NCI-H128 (cell line): ENCODE measurements around the gene PPP1R36.
"Not testable (repeated sequence)": the region's sequence is repeated elsewhere in the genome, so short reads cannot be mapped to it uniquely, and the experiment has no call there.

Experiments used
- DNase-seq: peaks from one replicate; lab custom pipeline; 2025; ENCODE audit not compliant: unreplicated experiment; lab: John Stamatoyannopoulos, UW

PPP1R36 gene

GRCh38 chr14:64517667-64518066 lies 32.1 kb upstream of the PPP1R36 start:
- not testable (repeated sequence) for DNase-seq

DNA sequence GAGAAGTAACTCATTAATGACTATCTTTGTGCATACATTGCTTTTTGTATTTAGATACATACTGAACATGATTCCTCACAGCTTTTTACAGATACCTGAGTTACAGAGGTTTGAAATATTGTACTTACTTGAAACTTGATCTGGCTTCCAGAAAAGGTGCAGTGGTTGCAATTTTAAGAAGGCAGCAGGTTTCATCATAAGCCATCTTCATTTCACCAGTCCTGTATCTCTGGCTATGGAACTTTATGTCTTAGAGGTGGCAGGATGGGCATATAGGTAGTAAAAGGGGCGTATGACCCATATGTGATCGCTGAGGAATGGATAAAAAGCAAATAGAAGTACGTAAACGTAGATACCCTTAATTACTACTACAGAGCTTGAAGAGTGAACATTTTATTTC lies 31.5 kb upstream of the PPP1R36 start:
- DNase-seq: no peak

GRCh38 chr14:64520699-64521098 lies 29.1 kb upstream of the PPP1R36 start:
- no peak for DNase-seq

DNA sequence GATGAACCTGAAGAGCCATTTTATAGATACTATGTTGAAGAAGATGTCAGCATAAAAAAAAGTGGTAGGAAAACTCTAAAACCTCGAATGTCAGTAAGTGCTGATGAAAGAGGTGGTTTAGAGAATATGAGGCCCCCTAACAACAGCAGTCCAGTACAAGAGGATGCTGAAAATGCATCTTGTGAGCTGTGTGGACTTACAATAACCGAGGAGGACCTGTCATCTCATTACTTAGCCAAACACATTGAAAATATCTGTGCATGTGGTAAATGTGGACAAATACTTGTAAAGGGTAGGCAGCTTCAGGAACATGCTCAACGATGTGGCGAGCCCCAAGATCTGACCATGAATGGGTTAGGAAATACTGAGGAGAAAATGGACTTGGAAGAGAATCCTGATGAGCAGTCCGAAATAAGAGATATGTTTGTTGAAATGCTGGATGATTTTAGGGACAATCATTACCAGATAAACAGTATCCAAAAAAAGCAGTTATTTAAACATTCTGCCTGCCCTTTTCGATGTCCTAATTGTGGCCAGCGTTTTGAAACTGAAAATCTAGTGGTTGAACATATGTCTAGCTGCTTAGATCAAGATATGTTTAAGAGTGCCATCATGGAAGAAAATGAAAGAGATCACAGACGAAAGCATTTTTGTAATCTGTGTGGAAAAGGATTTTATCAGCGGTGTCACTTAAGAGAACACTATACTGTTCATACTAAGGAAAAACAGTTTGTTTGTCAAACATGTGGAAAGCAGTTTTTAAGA lies 27.0 kb upstream of the PPP1R36 start:
- DNase-seq: no peak

DNA sequence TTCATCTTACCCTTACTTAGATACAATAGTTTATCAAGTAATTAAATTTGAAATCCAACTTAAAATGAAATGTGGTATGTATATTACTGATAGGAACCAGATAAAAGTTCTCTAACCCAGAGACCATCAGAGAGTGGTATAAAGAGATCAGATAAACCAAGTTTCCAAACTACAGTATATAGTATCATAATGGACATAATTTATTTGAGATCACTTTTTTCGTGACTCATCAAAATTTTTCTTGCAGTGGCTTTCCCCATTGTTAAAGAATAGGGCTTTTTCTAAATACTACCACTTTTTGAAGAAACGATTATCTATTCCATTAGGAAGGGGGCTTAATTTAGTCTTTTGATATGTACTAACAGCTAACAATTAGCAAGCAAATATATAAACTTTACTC lies 24.4 kb upstream of the PPP1R36 start:
- no peak for DNase-seq

- no peak for DNase-seq
Observed at GRCh38 chr14:64531567-64531966, 18.2 kb upstream of the PPP1R36 start.

DNA sequence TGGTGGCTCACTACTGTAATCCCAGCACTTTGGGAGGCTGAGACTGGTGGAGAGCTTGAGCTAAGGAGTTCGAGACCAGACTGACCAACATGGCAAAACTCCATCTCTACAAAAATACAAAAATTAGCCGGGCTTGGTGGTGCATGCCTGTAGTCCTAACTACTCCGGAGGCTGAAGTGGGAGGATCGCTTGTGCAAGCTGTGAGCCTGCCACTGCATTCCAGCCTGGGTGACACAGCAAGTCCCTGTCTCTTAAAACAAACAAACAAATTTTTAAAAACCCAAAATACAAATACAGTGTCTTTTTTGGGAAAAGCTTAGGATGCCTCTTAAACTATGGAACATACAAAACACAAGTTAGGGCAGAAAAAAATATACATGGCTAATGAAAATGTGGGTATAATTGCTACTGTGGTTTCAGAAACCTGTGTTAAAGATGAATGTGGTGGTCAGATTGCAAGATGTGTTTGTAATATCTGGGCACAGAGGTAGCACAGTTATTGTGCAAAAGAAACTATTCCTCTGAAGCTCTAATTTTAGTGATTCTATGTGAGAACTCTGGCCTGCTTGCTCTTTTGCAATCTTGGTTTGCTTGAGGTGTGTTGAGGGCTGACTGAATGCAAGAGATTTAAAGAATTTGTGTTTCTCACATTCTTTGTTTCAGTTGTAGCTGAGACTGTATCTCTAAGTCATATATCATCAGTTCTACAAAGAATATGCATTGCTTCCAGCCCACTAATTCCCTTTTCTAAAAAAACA lies 13.1 kb upstream of the PPP1R36 start:
- no peak for DNase-seq

- DNase-seq: peak; percentile 15
Observed at GRCh38 chr14:64540208-64541202, 9.3 kb upstream of the PPP1R36 start, which contains the start of gene HSPA2. TSS of gene HSPA2 (plus strand) at chr14:64540741. CDS start at chr14:64540850, 109 bp downstream.

DNA sequence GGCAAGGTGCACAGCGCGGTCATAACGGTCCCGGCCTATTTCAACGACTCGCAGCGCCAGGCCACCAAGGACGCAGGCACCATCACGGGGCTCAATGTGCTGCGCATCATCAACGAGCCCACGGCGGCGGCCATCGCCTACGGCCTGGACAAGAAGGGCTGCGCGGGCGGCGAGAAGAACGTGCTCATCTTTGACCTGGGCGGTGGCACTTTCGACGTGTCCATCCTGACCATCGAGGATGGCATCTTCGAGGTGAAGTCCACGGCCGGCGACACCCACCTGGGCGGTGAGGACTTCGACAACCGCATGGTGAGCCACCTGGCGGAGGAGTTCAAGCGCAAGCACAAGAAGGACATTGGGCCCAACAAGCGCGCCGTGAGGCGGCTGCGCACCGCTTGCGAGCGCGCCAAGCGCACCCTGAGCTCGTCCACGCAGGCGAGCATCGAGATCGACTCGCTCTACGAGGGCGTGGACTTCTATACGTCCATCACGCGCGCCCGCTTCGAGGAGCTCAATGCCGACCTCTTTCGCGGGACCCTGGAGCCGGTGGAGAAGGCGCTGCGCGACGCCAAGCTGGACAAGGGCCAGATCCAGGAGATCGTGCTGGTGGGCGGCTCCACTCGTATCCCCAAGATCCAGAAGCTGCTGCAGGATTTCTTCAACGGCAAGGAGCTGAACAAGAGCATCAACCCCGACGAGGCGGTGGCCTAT lies 8.3 kb upstream of the PPP1R36 start:
- no peak for DNase-seq

GRCh38 chr14:64541972-64542835 lies 7.6 kb upstream of the PPP1R36 start:
- no peak for DNase-seq

DNA sequence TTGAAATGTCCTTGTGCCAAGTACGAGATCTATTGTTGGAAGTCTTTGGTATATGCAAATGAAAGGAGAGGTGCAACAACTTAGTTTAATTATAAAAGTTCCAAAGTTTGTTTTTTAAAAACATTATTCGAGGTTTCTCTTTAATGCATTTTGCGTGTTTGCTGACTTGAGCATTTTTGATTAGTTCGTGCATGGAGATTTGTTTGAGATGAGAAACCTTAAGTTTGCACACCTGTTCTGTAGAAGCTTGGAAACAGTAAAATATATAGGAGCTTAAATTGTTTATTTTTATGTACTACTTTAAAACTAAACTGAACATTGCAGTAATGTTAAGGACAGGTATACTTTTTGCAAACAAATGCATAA lies 6.9 kb upstream of the PPP1R36 start:
- DNase-seq: no peak

- DNase-seq: no peak
Observed at GRCh38 chr14:64544607-64545312, 5.0 kb upstream of the PPP1R36 start.

DNA sequence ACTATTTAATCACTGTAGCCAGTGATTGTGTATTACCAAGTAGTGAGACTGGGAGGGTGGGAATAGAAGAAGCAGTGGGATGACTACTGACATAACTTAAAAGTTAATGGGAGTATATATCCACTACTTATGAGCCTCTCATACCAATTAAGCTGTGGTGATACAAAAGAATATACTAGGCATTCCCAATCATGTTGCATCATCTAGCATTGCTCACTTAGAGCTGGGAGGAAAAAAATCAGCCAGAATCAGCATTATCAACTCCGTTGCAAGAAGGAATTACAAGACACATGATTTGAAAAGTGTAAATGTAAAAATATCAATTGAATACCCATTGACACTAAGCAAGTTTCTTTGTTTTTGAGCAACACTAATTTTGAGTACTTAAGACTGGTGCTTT lies 745 bp upstream of the PPP1R36 start:
- no peak for DNase-seq

DNA sequence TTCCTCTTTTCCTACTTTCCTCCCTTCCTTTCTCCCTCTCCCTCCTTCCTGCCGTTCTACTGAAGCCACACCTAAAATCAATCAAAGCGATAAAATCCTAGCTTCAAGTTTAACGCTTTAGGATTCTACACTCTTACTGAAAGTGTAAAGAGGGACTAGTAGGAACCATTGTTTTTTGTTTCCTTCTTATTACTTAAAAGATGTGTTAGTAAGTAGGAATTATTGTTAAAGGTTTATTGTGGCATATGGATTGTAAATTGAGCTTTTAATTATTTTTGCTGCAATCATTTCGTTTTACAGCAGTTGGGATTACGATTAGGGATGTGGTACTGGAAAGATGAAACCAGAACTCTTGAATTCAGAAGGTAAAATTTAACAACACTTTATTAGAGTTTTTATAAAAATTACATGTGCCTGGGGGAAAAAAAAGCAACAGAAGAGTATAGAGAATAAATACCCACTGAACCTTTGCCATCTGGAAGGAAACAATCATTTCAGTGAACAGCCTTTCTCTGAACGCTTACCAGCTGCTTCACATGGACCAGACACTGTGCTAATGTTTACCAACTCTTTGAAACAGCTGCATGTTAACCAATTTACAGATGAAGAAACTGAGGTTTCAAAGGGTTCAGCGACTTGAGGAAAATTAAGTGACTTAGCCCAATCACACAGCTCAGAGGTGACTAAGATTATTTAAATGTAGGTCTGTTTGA lies 1.0 kb downstream of the PPP1R36 start:
- DNase-seq: no peak

- DNase-seq: no peak
Observed at GRCh38 chr14:64554556-64554955, 4.8 kb downstream of the PPP1R36 start.

DNA sequence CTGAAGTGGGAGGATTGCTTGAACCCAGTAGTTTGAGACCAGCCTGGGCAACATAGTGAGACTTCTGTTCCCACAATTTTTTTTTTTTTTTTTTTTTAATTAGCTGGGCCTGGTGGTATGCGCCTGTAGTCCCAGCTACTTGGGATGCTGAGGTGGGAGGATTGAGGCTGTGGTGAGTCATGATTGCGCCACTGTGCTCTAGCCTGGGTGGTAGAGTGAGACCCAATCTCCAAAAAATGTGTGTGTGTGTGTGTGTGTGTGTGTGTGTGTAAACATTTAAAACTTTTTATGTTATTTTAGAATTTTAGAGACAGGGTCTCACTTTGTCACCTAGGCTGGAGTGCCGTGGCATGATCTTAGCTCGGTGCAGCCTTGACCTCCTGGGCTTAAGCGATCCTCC lies 6.8 kb downstream of the PPP1R36 start:
- DNase-seq: no peak

DNA sequence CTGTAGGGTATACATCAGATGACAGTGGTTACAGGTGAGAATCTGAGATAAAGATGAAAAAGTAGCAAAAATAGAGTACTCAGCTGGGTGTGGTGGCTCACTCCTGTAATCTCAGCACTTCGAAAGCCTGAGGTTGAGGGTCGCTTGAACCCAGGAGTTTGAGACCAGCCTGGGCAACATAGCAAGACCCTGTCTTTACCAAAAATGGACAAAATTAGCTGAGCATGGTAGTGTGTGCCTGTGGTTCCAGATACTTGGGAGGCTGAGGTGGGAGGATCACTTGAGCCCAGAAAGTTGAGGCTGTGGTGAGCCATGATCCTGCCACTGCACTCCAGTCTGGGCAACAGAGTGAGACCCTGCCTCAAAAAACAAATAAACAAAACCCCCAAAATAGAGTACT lies 8.5 kb downstream of the PPP1R36 start:
- DNase-seq: not testable (repeated sequence)

DNA sequence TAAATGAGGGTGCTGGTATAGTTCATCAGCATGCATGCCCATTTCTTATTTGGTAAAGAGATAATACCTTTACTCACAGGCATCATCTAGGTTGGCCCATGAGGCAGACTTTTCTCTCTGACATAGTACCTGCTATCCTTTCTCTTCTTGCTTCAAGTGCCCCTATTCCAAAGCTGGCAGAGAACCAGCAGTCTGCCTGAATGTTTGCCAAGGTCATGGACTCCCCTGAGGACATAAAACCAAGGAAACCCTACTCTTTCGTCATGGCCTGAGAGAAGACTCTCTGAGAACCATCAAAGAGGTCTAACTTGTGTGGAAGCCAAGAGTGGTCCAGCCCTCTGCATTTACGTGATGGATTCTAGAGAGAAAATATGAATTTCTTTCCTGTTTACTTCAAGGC lies 11.9 kb downstream of the PPP1R36 start:
- DNase-seq: no peak
